GM19023 (cell line): ENCODE measurements around the gene INPP5A.

ENCODE experiments used
- ATAC-seq: cut with Tn5 transposase; IDR thresholded peaks from one replicate; pipeline ENCODE4 v1.9.1; 2021; ENCODE audit warnings: mild to moderate bottlenecking, moderate library complexity; ENCODE audit not compliant: unreplicated experiment

INPP5A gene

GRCh38 chr10:132517951-132518521 lies 19.6 kb upstream of the INPP5A start:
- ATAC-seq, result no peak

- ATAC-seq, result no peak
Observed at GRCh38 chr10:132518572-132519381, 18.8 kb upstream of the INPP5A start.

- no peak for ATAC-seq
Observed at GRCh38 chr10:132519382-132520176, 18.0 kb upstream of the INPP5A start.

GRCh38 chr10:132520177-132520811 lies 17.3 kb upstream of the INPP5A start:
- ATAC-seq, result no peak

- no peak for ATAC-seq
Observed at GRCh38 chr10:132521041-132521465, 16.5 kb upstream of the INPP5A start.

- ATAC-seq, result no peak
Observed at GRCh38 chr10:132521466-132522102, 16.0 kb upstream of the INPP5A start.

GRCh38 chr10:132522521-132523411 lies 14.8 kb upstream of the INPP5A start:
- ATAC-seq, result no peak

GRCh38 chr10:132523561-132524442 lies 13.8 kb upstream of the INPP5A start:
- ATAC-seq, result no peak

GRCh38 chr10:132524443-132525285 lies 12.9 kb upstream of the INPP5A start:
- no peak for ATAC-seq

- ATAC-seq, result no peak
Observed at GRCh38 chr10:132526676-132527075, 10.9 kb upstream of the INPP5A start.

- ATAC-seq, result no peak
Observed at GRCh38 chr10:132527339-132528063, 10.1 kb upstream of the INPP5A start.

- ATAC-seq, result no peak
Observed at GRCh38 chr10:132528064-132528691, 9.4 kb upstream of the INPP5A start.

GRCh38 chr10:132532179-132532578 lies 5.4 kb upstream of the INPP5A start:
- ATAC-seq, result no peak

- no peak for ATAC-seq
Observed at GRCh38 chr10:132532749-132533560, 4.6 kb upstream of the INPP5A start.

GRCh38 chr10:132533571-132534260 lies 3.9 kb upstream of the INPP5A start:
- no peak for ATAC-seq
